ENCODE measurements around the gene ZCCHC7.
A peak's percentile ranks its signal among the peaks of the same experiment; 100 is the strongest.
"Not testable (repeated sequence)": the region's sequence is repeated elsewhere in the genome, so short reads cannot be mapped to it uniquely, and the experiment has no call there.

Gene ZCCHC7

GRCh38 chr9:37300620-37301019 is 180.2 kb downstream of the ZCCHC7 start:
- no peak for TF ChIP-seq CTCF (IDR thresholded peaks at IDR 0.05; ENCODE audit: insufficient read depth, low read depth, low read length, missing control alignments)
- no peak overlapping the region for H3K4me3 ChIP-seq (ENCODE audit: low read depth, low read length)
- peak; percentile 70 for DNase-seq (ENCODE audit: low read depth)

- peak; percentile 15 for TF ChIP-seq CTCF (IDR thresholded peaks at IDR 0.05; ENCODE audit: insufficient read depth, low read depth, low read length, missing control alignments)
- H3K4me3 ChIP-seq (ENCODE audit: low read depth, low read length), result no peak overlapping the region; the same call in 1 of the 2 replicates
- peak; percentile 50 for DNase-seq (ENCODE audit: low read depth)
These were observed 180.9 kb downstream of the ZCCHC7 start for GRCh38 chr9:37301042-37301853.

GRCh38 chr9:37301854-37302172 is 181.4 kb downstream of the ZCCHC7 start:
- no peak for DNase-seq (ENCODE audit: low read depth)
- H3K4me3 ChIP-seq (ENCODE audit: low read depth, low read length), result peak overlapping the region; percentile 26; the same call in 1 of the 2 replicates
- no peak for TF ChIP-seq CTCF (IDR thresholded peaks at IDR 0.05; ENCODE audit: insufficient read depth, low read depth, low read length, missing control alignments)

- H3K4me3 ChIP-seq (ENCODE audit: low read depth, low read length), result peak overlapping the region; percentile 26
- DNase-seq (ENCODE audit: low read depth), result peak; percentile 94
These were observed 181.9 kb downstream of the ZCCHC7 start for GRCh38 chr9:37302277-37302676.

GRCh38 chr9:37303272-37303671 is 182.9 kb downstream of the ZCCHC7 start:
- DNase-seq (ENCODE audit: low read depth); H3K4me3 ChIP-seq (ENCODE audit: low read depth, low read length): not testable (repeated sequence)

More at GRCh38 chr9:37302277-37302676, 181.9 kb downstream of the ZCCHC7 start:
- no peak for TF ChIP-seq CTCF (IDR thresholded peaks at IDR 0.05; ENCODE audit: insufficient read depth, low read depth, low read length, missing control alignments)

- TF ChIP-seq CTCF (IDR thresholded peaks at IDR 0.05; ENCODE audit: insufficient read depth, low read depth, low read length, missing control alignments), result peak; percentile 51
- peak; percentile 82 for DNase-seq (ENCODE audit: low read depth)
These were observed 188.8 kb downstream of the ZCCHC7 start for GRCh38 chr9:37309136-37309535.

GRCh38 chr9:37311938-37312708 is 191.7 kb downstream of the ZCCHC7 start:
- no peak for TF ChIP-seq CTCF (IDR thresholded peaks at IDR 0.05; ENCODE audit: insufficient read depth, low read depth, low read length, missing control alignments)
- no peak overlapping the region for H3K4me3 ChIP-seq (ENCODE audit: low read depth, low read length)
- no peak for DNase-seq (ENCODE audit: low read depth)

More at GRCh38 chr9:37309136-37309535, 188.8 kb downstream of the ZCCHC7 start:
- no peak overlapping the region for H3K4me3 ChIP-seq (ENCODE audit: low read depth, low read length)
